HEK293T (cell line): ENCODE measurements around the gene MAN2A1.

Experiments used
- CTCF ChIA-PET: fragments of 350-600 bp; formaldehyde crosslinking; extraction: SDS; loops from one replicate; lab custom pipeline; 2021; ENCODE audit warnings: antibody characterized with exemption, inconsistent platforms; lab: Yijun Ruan, JAX
- POLR2A ChIA-PET: fragments of 350-600 bp; formaldehyde crosslinking; extraction: SDS; loops from one replicate; lab custom pipeline; 2020; ENCODE audit warnings: antibody characterized with exemption, inconsistent platforms; lab: Yijun Ruan, JAX
- DNase-seq: peaks from one replicate; pipeline ENCODE4 v3.0.0; 2012; ENCODE audit warnings: mixed read lengths; ENCODE audit errors: extremely low spot score
- ARNT ChIP-seq: fragments of 450-650 bp; IDR thresholded peaks from 2 replicates; pipeline ENCODE4 v1.6.1; 2017; ENCODE audit warnings: mild to moderate bottlenecking
- BHLHE40 ChIP-seq: fragments of 450-650 bp; IDR thresholded peaks from 2 replicates; pipeline ENCODE4 v1.6.1; 2016; ENCODE audit warnings: mild to moderate bottlenecking, moderate library complexity, borderline replicate concordance
- CTBP1 ChIP-seq: fragments of 450-650 bp; IDR thresholded peaks from 2 replicates; pipeline ENCODE4 v1.6.1; 2016; ENCODE audit warnings: borderline replicate concordance
- ELF4 ChIP-seq: fragments of 450-650 bp; IDR thresholded peaks from 2 replicates; pipeline ENCODE4 v1.6.1; 2017; ENCODE audit warnings: antibody characterized with exemption
- FOXA1 ChIP-seq: fragments of 450-650 bp; IDR thresholded peaks from 2 replicates; pipeline ENCODE4 v1.6.1; 2016; ENCODE audit warnings: mild to moderate bottlenecking
- FOXK2 ChIP-seq: fragments of 450-650 bp; IDR thresholded peaks from 2 replicates; pipeline ENCODE4 v1.6.1; 2016; ENCODE audit warnings: mild to moderate bottlenecking
- FOXM1 ChIP-seq: fragments of 450-650 bp; IDR thresholded peaks from 2 replicates; pipeline ENCODE4 v1.6.1; 2017; ENCODE audit warnings: mild to moderate bottlenecking, borderline replicate concordance
- HDGF ChIP-seq: fragments of 450-650 bp; IDR thresholded peaks from 2 replicates; pipeline ENCODE4 v1.6.1; 2017; ENCODE audit warnings: antibody characterized with exemption, borderline replicate concordance
- L3MBTL2 ChIP-seq: fragments of 450-650 bp; conservative IDR thresholded peaks from 2 replicates; pipeline ENCODE4 v1.6.1; 2016; ENCODE audit warnings: mild to moderate bottlenecking
- LEF1 ChIP-seq: fragments of 450-650 bp; IDR thresholded peaks from 2 replicates; pipeline ENCODE4 v1.6.1; 2017; ENCODE audit warnings: mild to moderate bottlenecking, borderline replicate concordance
- NFRKB ChIP-seq: fragments of 450-650 bp; IDR thresholded peaks from 2 replicates; pipeline ENCODE4 v1.6.1; 2016; ENCODE audit warnings: mild to moderate bottlenecking, moderate library complexity
- SP1 ChIP-seq: fragments of 450-650 bp; IDR thresholded peaks from 2 replicates; pipeline ENCODE4 v1.6.1; 2017
- SUZ12 ChIP-seq: fragments of 450-650 bp; IDR thresholded peaks from 2 replicates; pipeline ENCODE4 v1.6.1; 2016; ENCODE audit warnings: mild to moderate bottlenecking
- TARDBP ChIP-seq: fragments of 450-650 bp; IDR thresholded peaks from 2 replicates; pipeline ENCODE4 v1.6.1; 2016
- ZNF384 ChIP-seq: fragments of 450-650 bp; IDR thresholded peaks from 2 replicates; pipeline ENCODE4 v1.6.1; 2016
- TF ChIP-seq, protein P1 (sequence below): fragments of 450-650 bp; IDR thresholded peaks from 2 replicates; pipeline ENCODE4 v1.6.1; 2016

The MAN2A1 gene

GRCh38 chr5:109784687-109785086 is 95.0 kb downstream of the MAN2A1 start:
- ChIA-PET POLR2A (no interaction called here), CTCF (no interaction called here)
- TF ChIP-seq NFRKB (no peak), ELF4 (no peak), ZNF384 (no peak), SP1 (no peak), CTBP1 (no peak), ARNT (no peak), HDGF (no peak), LEF1 (no peak), FOXA1 (no peak), BHLHE40 (no peak), L3MBTL2 (no peak), FOXK2 (no peak), FOXM1 (no peak)
- DNase-seq = no peak

- ChIA-PET POLR2A (no interaction called here), CTCF (no interaction called here)
- TF ChIP-seq SP1 (no peak), L3MBTL2 (no peak), CTBP1 (no peak), ZNF384 (no peak), ELF4 (no peak), FOXA1 (no peak), ARNT (no peak), FOXK2 (no peak)
- TF ChIP-seq, protein P1, sequence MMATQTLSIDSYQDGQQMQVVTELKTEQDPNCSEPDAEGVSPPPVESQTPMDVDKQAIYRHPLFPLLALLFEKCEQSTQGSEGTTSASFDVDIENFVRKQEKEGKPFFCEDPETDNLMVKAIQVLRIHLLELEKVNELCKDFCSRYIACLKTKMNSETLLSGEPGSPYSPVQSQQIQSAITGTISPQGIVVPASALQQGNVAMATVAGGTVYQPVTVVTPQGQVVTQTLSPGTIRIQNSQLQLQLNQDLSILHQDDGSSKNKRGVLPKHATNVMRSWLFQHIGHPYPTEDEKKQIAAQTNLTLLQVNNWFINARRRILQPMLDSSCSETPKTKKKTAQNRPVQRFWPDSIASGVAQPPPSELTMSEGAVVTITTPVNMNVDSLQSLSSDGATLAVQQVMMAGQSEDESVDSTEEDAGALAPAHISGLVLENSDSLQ = no peak
- no peak for DNase-seq
These were observed 96.6 kb downstream of the MAN2A1 start for GRCh38 chr5:109786206-109786855.

DNA sequence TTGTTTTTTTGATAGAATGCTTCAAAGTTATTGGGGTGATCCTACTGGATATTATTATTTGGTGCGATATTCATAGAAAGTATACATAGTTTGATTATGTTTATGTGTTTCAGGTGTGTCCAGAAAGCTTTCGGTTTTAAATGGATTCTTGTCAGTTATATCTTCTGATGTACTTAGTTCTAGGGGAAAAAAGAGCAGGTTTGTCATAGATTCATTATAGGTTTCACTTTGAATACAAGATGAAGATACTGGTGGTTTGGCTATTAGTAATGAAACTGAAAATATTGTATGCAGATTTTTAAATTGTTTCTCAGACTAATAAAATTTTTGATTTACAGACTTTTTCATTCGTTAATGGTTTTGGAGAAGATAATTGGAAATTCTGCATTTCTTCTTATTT is 98.9 kb downstream of the MAN2A1 start:
- DNase-seq = no peak
- CTCF ChIA-PET = no interaction called here
- TF ChIP-seq NFRKB (no peak), FOXA1 (no peak), LEF1 (no peak), TARDBP (no peak), ARNT (no peak), FOXK2 (no peak), BHLHE40 (no peak), FOXM1 (no peak), ZNF384 (no peak), L3MBTL2 (no peak), CTBP1 (no peak), SUZ12 (no peak), HDGF (no peak), ELF4 (no peak), SP1 (no peak)
- TF ChIP-seq, protein P1 = no peak

GRCh38 chr5:109792613-109793012 is 102.9 kb downstream of the MAN2A1 start:
- DNase-seq = no peak
- TF ChIP-seq L3MBTL2 (no peak), HDGF (no peak), CTBP1 (no peak), ZNF384 (no peak), SP1 (no peak)
- ChIA-PET POLR2A (no interaction called here), CTCF (no interaction called here)

More for the DNA sequence above, 98.9 kb downstream of the MAN2A1 start:
- POLR2A ChIA-PET = no interaction called here

DNA sequence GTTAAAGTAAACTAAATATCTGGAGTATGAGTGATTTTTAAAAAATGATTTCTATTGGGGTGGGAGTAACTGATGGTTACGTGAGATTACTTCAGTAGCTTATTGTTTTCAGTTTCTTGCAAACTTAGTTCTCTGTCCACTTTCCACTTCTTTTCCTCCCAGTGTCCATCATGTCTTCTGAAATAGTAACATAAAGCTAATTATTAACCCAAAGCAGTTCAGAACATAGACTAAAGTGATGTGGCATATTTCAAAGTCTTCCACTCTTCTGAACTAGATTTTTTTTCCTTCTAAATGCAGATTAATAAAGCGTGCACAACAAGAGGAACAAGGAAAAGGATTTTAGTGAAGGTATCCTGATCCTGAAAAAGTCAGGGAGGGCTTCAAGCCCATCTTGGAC is 114.1 kb downstream of the MAN2A1 start:
- POLR2A ChIA-PET = no interaction called here
- CTCF ChIA-PET = no interaction called here

DNA sequence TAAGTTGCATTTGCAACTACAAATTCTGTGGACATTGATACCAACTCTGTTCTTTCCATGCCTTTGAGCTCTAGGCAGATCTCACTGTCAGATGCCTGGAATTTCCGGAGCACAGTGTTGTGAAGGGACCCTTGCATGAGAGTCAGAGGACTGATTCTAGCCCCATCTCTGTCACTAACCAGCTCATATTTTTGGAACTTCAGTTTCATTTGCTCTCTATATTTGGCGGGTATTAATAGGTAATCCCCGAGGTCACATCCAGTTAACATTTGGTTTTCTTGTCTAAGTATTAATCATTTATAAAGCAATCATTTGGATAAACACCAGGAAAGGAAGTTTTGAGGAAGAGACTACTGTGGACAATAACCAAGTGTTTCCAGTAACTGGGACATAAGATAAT is 115.7 kb downstream of the MAN2A1 start:
- TF ChIP-seq TARDBP = no peak
- TF ChIP-seq SUZ12 = no peak
- no peak for TF ChIP-seq FOXK2
- no peak for TF ChIP-seq L3MBTL2
- TF ChIP-seq ZNF384 = no peak
- TF ChIP-seq HDGF = no peak
- TF ChIP-seq SP1 = no peak
- TF ChIP-seq ARNT = no peak
- TF ChIP-seq FOXA1 = no peak
- TF ChIP-seq FOXM1 = no peak
- no peak for TF ChIP-seq BHLHE40
- TF ChIP-seq LEF1 = no peak
- TF ChIP-seq NFRKB = no peak
- TF ChIP-seq ELF4 = no peak
- TF ChIP-seq CTBP1 = no peak
- TF ChIP-seq, protein P1 = no peak
- POLR2A ChIA-PET = no interaction called here
- CTCF ChIA-PET = no interaction called here
- DNase-seq = no peak

More for the DNA sequence above, 114.1 kb downstream of the MAN2A1 start:
- DNase-seq = no peak
- TF ChIP-seq, protein P1 = no peak
- TF ChIP-seq ZNF384 (no peak), L3MBTL2 (no peak), SP1 (no peak)
